Calu3 (cell line): ENCODE results near the gene UBR2. TPM values are rescaled to one million over a fixed set of nuclear protein-coding genes. Genes with fewer than 3 reads are reported as not detected.
A peak's percentile ranks its signal among the peaks of the same experiment; 100 is the strongest.

Experiments used
- BruUV-seq: library from RNA; stranded (reverse); fragments of 400-500 nt; replicated peaks from 2 replicates; lab custom pipeline; 2021; lab: Mats Ljungman, UMichigan
- CTCF ChIA-PET: fragments of 300-600 bp; sonication (Branson Sonifier 250); formaldehyde crosslinking; loops from one replicate; lab custom pipeline; 2022; ENCODE audit warnings: antibody characterized with exemption; lab: Charles Lee
- DNase-seq: peaks from one replicate; pipeline ENCODE4 v3.0.0; 2022
- H3K27ac Mint-ChIP-seq: one replicate; pipeline ENCODE4 v1.8.0; 2022; ENCODE audit warnings: mixed read lengths; ENCODE audit not compliant: unreplicated experiment
- H3K27me3 Mint-ChIP-seq: one replicate; pipeline ENCODE4 v1.8.0; 2022; ENCODE audit warnings: mixed read lengths; ENCODE audit not compliant: unreplicated experiment
- H3K36me3 Mint-ChIP-seq: one replicate; pipeline ENCODE4 v1.8.0; 2022; ENCODE audit warnings: mild to moderate bottlenecking, moderate library complexity, mixed read lengths; ENCODE audit not compliant: insufficient read depth, unreplicated experiment
- H3K4me1 Mint-ChIP-seq: one replicate; pipeline ENCODE4 v1.8.0; 2022; ENCODE audit warnings: mild to moderate bottlenecking, low read depth, mixed read lengths; ENCODE audit not compliant: unreplicated experiment
- H3K4me3 Mint-ChIP-seq: one replicate; pipeline ENCODE4 v1.8.0; 2022; ENCODE audit warnings: mild to moderate bottlenecking, low read depth, moderate library complexity, mixed read lengths; ENCODE audit not compliant: unreplicated experiment
- H3K9me3 Mint-ChIP-seq: one replicate; pipeline ENCODE4 v1.8.0; 2022; ENCODE audit warnings: low read depth, mixed read lengths; ENCODE audit not compliant: unreplicated experiment
- CTCF ChIP-seq: fragments of 200-600 bp; IDR thresholded peaks from one replicate; pipeline ENCODE4 v1.8.0; 2022; ENCODE audit warnings: antibody characterized with exemption; ENCODE audit not compliant: unreplicated experiment
- intact Hi-C: fragments of 100-400 bp; cut with micrococcal nuclease; formaldehyde crosslinking; loops from one replicate; pipeline ENCODE4 v1.10.0; 2022; ENCODE audit not compliant: unreplicated experiment
- total RNA-seq: library from RNA; stranded (reverse); gene quantifications from 2 replicates; pipeline ENCODE4 v1.2.3, GENCODE V29; 2022

UBR2 gene
- total RNA-seq, 1 experiment from 2014 or later: 32.4 TPM

DNA sequence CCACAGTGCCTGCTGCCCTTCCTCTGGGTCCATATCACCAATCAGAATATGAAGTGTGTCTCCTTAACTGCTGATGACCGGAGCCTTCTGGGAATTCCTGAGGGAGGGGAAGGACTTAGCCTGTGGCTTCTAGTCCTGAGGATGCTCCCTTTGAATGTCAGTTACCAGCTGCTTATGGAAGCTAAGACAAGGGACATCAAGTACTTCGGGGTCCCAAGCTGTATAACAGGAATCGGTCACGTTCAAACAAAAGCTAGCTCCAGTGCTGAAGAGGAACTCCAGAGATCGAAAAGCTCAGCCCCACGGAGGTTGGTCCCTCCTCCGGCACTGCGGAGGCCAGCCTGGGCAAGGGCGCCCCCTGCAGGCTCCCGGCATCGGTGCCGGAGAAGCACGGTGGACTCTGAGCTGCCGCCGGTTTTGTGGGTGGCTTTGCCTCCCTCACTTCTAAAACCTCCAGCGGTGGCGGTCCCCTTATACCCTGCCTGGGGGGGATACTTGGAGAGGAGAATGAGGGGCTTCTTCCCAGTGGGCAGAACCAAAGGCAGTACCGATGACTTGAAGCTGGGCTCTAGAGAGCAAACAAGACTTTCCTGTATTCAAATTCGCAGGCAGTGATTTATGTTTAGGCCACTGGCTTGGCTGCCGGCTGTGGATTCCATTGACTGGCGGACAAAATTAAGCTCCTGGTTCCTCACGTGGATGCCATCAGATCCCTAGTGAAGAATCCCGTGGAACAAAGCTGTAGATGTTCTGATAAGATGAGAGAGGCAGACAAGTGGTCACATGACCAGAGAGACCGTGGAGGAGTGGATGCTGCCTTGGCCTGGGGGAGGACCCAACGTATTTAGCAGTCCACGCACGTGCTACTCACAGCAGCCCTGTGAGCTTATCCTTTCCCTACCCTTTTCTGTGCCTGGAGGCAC, 16.2 kb upstream of the UBR2 start:
- Mint-ChIP-seq H3K27ac (peak overlapping the region; percentile 58), H3K4me1 (peaks cover 11% of the 10 kb centered on the region), H3K36me3 (peaks cover 4% of the 10 kb centered on the region), H3K9me3 (no peaks in the 10 kb centered on the region), H3K4me3 (peak overlapping the region; percentile 68), H3K27me3 (no peaks in the 10 kb centered on the region)
- CTCF ChIA-PET: interaction anchor here (0.5 to 2.2 kb wide), 39 partner anchors 9 to 1947 kb away, joined by 3 to 27 read pairs (median 5); partner anchors contain the start of genes RPL7L1 and UBR2
- intact Hi-C loops: loop anchor here (5.0 to 10.0 kb wide), 2 partner anchors 285 to 473 kb away; no protein-coding TSS in a partner anchor
- DNase-seq: peak; percentile 96
- peak; percentile 97 for TF ChIP-seq CTCF
- no TSS peak for BruUV-seq

DNA sequence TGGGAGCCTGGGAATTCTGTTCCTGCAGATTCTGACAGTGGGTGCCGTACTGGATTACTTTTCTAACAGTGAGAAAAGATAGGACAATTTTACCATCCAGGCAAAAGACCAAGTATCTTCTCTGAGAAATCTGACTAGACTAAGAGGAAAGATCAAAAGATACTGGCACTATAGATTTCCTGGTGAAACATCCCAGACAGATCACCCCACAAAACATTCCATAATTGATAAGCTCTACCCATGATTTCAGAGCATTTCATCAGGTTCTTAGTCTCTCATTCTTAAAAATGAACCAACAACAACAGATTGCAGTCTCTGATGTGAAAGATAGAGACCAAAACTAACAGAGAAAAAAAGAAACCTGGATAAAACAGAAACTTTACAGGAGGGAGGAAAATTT, 13.6 kb upstream of the UBR2 start:
- Mint-ChIP-seq H3K36me3 (peaks cover 4% of the 10 kb centered on the region), H3K27ac (no peak overlapping the region), H3K4me3 (no peak overlapping the region), H3K9me3 (peaks cover 2% of the 10 kb centered on the region), H3K27me3 (no peaks in the 10 kb centered on the region), H3K4me1 (peaks cover 11% of the 10 kb centered on the region)
- no peak for TF ChIP-seq CTCF
- CTCF ChIA-PET: no interaction called here
- intact Hi-C loops: no loop called here
- DNase-seq: no peak
- BruUV-seq: no TSS peak

DNA sequence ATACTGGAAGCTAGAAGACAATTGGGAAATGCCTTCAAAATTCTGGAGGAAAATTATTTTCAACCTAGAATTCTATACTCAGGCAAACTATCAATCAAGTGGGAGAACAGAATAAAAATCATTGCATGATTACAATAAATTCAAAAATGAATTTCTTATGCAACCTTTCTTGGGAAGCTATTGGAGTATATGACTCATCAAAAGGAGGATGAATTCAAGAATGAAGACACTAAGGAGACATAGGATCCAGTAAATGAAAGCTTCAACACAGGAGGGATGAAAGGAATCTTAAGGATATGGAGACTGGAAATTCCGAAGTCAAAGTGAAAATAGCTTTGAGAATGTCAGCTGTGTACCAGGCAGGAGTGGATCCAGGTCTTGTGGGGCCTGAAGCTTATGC, 12.6 kb upstream of the UBR2 start:
- BruUV-seq: no TSS peak
- Mint-ChIP-seq H3K27me3 (no peaks in the 10 kb centered on the region), H3K36me3 (peaks cover 4% of the 10 kb centered on the region), H3K4me1 (peaks cover 11% of the 10 kb centered on the region), H3K9me3 (peaks cover 2% of the 10 kb centered on the region), H3K4me3 (no peak overlapping the region), H3K27ac (no peak overlapping the region)
- no peak for TF ChIP-seq CTCF
- CTCF ChIA-PET: interaction anchor here (0.7 to 1.0 kb wide), 2 partner anchors 12 to 1814 kb away, joined by 3 to 4 read pairs; no protein-coding TSS in a partner anchor
- intact Hi-C loops: no loop called here
- no peak for DNase-seq

DNA sequence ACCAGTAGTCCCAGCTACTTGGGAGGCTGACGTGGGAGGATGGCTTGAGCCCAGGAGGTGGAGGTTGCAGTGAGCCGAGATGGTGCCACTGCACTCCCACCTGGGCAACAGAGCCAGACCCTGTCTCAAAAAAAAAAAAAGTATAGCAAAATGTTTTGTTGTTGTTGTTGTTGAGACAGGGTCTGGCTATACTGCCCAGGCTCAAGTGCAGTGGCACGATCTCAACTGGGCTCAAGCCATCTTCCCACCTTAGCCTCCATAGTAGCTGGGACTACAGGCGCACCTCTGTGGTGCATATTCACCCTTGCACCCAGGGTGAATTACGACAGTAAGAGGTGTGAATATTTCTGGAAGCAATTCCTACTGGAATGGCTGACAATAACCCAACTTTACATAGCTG, 11.4 kb upstream of the UBR2 start:
- intact Hi-C loops: no loop called here
- CTCF ChIA-PET: interaction anchor here (1.4 kb wide), 1 partner anchor 11 kb away, joined by 3 read pairs; the partner anchor contains the start of gene UBR2
- no peaks in the 10 kb centered on the region for H3K27me3 Mint-ChIP-seq
- BruUV-seq: no TSS peak
- H3K4me3 Mint-ChIP-seq: no peak overlapping the region
- no peak overlapping the region for H3K27ac Mint-ChIP-seq
- peaks cover 2% of the 10 kb centered on the region for H3K9me3 Mint-ChIP-seq
- TF ChIP-seq CTCF: no peak
- peaks cover 9% of the 10 kb centered on the region for H3K4me1 Mint-ChIP-seq
- H3K36me3 Mint-ChIP-seq: peaks cover 4% of the 10 kb centered on the region
- DNase-seq: no peak
